NCI-H510A (cell line): ENCODE measurements around the gene GRK5.

ENCODE experiments used
- DNase-seq: peaks from one replicate; lab custom pipeline; 2025; lab: John Stamatoyannopoulos, UW

The GRK5 gene

DNA sequence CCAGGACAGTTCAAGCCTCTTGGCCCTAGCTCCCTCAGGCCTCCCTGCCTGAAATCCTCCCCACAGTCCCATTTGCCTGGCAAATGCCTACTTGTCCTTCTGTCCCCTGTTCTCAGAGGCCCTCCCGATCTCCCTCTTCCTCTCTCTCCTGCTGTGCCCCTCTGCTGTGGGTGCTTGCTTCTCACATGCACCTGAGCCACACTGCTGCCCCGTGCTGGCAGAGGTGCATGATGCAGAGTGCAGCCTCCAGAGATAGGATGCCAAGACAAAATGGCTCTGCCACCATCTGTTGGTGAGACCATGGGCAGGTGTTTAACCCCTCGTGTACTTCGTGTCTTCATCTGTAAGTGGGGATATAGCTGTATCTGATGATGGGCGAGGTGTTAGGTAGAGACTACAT is 176.8 kb downstream of the GRK5 start:
- no peak for DNase-seq

DNA sequence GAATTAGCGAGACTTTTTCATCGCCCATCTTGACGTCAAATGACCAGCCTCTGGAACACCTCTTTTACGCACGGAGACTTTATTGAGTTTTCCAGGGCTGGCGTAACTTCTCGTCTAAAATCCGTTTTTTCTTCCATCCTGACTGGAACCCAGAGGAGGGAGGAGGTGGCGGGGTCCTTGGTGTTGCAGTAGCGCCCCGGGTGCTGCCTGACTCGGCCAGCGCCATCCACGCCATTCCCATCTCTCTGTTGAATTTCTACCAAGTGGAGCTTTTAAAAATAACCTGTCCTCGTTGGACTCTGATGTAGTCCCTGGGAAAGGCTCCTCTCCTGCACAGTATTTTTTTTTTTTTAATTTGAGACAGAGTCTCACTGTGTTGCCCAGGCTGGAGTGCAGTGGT is 179.3 kb downstream of the GRK5 start:
- DNase-seq = no peak

DNA sequence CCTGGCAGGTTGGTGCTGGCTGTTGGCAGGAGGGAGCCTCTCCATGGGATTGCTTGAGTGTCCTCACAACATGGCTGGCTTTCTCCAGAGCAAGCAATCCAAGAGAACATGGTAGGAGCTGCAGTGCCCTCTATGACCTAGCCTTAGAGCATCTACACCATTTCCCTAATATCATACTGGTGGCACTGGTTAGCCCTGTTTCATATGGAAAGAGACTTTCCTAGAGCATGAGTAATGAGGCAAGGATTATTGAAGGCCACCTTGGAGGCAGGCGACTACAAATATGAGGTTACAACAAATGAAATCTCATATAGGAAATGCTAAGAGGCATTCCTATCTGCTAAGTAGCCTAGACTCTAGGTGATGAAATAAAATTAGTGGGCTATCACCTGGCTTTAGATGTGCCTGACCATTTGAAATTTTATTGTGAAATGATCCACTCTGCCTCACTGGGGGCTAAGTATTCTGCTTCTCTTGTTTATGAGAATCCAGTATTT is 181.5 kb downstream of the GRK5 start:
- DNase-seq = no peak

DNA sequence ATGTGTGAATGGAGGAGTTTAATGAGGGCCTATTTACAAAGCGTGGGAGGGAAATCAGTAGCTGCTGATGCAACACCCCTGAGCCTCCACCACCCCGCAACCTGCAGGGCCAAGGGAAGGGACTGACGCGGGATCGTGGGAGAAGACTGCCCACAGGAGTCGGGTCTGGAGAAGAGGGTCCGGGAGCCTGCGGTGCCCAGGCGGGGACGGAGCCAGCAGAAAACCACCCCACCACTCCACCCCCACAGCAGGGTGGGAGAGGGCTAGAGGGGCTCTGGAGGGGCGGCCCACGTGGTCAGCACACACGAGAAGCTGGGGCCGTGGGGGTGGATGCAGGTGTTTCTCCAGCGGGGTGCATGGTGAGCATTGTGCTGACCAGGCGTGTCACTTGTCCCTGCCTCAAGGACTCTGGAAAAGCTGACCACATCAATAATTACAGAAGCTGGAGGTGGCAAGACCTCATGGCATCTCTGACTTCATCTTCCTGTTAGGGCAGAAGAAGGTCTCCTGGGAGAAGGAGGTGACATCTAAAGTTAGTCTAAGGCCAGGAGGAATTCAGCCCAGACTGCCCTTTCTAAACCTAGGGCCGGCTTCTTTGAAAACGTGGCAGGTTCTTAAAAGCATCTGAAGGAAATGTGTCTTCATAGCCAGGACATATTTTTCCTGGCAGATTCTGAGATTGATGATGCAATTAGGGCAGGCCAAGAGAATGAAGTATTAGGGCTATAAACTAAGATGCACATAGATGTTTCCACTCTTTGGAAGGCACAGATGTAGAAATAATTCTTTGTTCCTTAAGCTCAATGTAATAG is 184.3 kb downstream of the GRK5 start:
- DNase-seq = no peak

DNA sequence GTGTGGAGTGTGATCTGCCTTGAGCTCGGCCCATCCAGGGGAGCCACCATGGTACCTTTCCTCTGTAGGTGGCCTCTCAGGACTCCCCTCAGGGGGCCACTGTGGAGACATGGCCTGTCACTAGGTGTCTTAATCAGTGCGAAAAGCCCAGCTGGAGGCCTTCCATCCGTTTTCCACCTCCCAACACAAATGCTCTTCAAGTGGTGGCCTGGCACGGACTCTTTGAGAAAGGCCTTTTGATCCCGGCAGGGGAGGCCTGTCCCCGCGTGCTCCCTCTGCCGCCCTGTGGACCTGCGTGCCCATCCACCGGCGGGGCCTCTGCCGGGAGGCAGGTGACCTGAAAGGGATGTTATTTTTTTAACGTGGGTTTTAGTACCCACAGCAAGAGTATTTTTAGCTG is 185.6 kb downstream of the GRK5 start:
- no peak for DNase-seq

DNA sequence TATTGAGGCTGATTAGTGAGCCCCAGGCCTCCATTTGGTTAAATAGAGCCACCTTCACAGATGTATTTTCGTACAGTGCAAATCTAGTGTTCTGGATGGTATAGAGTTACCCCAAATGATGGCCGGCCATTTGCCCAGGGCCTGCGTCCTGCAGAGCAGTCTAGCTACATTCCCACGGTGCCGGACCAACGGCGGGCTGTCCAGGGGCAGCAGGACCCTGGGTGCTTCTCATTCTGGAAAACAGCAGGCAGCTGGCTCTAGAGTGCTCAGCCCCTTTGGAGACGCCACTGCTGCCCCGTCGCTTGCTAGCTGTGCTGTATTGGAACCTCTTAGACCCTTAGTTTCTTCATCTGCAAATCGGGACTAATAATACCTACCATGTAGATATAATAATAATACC is 186.1 kb downstream of the GRK5 start:
- no peak for DNase-seq

DNA sequence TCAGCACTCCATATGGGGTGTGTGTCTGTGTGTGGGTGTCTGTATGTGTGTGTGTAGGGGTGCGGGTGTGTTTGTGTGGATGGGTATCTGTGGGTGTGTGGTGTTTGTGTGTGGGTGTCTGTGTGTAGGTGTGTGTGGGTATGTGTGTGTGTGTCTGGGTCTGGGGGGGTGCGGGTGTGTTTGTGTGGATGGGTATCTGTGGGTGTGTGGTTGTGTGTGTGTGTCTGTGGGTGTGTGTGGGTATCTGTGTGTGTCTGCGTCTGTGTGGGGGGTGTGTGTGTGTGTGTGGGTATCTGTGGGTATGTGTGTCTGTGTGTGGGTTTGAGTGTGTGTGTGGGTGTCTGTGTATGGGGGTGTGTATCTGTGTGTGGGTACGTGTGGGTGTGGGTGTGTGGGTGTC is 186.5 kb downstream of the GRK5 start:
- DNase-seq = no peak

DNA sequence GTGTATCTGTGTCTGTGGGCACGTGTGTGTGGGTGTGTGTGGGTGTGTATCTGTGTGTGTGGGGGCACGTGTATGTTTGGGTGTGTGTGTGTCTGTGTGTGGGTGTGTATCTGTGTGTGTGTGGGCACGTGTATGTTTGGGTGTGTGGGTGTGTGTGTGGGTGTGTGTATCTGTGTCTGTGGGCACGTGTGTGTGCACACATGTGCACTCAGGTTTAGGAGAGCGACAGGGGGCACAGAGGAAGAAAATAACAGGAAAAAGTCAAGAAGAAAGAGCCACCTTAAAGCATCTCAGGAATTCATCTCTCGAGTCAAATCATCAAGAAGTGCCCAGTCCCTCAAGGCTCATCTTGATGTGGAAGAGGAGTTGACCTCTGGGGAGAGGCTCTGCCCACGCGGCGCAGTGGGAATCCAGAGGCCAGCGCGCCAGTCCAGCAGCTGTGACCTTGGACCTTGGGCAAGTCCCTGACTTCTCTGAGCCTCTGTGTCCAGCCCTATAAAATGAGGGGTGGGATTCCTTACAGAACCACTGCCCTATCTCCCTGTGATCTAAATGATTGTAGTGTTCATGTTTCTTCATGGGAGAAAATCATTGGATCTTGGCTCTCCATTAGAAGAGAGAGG is 187.4 kb downstream of the GRK5 start:
- DNase-seq = no peak

DNA sequence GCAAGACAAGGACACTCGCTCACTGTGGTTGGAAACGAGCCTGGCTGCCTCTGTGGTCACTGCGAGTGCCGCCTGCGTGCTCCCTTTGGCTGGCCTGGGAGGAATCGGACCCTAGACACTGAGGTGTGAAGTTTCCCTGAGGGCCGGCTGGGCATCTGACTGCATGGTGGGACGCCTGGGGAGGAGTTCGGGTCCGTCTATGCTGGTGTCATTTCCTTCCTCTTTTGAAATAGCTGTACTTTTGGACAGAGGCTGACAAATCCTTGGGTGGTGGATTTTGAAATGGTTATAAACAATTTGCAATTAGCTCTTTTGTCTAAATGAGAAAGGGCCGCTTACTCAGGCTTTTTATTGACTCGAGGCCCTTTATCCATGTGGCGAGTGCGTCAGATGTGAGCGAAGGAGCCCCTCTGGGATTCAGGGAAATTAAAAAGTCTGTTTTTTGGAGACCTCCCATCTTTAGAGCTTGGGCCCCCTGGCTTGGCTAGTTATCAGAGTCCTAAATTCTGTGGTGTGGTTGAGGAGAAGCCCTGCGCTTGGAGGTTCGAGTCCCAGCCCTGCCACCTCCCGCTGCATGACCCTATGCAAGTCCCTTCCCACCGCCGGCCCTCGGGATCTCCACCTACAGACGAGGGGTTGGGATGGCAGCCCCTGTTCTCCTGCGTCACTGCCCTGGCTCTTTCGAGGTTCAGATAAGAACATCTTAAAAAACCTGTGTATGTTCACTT is 188.1 kb downstream of the GRK5 start:
- DNase-seq = no peak

DNA sequence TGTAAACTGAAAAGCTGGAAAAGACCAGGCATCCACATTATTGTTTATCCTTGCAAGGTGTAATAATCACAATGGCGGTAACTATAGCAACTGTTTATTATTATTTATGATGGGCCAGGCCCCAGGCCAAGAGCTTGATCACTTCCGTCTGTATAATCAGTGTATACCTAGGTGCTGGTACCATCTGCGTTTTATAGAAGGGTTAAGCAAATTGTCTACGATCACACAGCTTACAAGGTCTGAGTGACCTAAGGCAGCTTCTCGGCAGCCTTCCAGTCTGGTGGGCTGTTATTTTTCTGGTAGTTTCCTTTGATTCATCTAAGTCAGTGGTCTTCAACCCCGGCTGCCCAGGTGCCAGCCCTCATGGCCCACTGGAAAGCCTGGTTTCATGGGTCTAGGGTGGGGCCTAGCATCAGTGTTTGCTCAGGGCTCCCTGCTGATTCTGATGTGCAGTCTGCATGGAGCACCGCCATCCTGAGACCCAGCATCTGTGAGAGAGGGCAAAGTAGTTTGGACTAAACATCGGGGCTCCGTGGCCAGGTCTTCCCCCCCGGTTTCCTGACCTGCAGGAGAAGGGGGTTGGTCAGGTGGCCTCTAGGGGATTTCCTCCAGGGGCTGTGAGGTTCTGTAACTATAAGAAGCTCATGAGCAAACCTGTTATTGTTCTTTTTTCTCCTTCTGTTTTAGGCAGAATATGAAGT is 188.8 kb downstream of the GRK5 start:
- peak; percentile 56 for DNase-seq

DNA sequence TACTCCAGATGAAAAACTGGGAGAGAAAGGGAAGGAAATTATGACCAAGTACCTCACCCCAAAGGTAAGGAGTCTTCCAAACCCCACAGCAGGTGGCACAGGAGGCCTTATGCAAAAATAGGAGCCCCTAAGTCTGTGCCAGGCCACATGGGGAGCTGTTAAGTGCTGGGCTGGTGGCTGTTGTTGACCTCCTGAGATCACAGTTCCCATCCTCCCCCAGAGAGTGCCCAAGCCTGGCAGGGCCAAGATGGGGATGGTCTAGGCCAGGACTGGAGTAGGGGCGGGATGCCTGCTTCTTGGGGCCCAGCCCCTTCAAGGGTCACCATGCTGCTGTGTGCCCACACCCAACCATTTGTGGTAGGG is 189.3 kb downstream of the GRK5 start:
- DNase-seq = no peak

DNA sequence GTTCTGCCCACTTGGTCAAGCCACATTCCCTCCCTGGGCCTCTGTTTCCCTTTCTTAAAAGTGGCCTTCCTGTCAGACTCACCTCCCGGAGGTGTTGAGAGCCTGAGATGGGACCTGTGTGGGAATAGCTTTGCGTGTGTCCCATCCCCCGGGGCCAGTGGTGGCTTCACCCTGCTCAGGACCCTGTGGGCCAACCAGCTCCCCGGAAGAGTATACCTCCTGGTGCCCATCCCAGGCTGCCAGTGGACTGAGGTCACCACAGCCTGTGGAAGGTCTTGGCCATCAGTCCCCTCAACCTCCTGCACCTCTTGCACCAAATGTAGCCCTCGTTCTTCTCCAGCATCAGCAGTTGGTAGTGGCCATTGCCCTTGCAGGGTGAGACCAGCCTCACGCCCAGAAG is 190.0 kb downstream of the GRK5 start:
- DNase-seq = no peak

DNA sequence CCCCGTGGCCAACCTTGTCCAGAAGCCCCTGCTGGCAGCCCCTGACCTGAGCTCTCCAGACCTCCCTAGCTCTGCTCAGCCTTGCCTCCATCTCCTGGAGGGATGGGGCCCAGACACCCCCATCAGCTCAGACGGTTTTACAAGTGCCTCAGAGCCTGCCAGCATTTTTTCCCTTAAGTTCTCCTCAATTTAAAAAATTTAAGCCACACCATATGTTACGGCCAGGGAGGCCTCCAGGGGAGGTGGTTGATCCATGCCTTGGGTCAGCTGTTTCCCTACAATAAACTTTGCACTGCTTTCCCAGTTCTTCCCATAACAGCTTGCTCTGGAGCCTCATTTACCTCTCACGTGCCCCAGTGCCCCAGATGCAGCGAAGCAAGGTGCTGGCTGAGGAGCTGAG is 191.6 kb downstream of the GRK5 start:
- DNase-seq = no peak

DNA sequence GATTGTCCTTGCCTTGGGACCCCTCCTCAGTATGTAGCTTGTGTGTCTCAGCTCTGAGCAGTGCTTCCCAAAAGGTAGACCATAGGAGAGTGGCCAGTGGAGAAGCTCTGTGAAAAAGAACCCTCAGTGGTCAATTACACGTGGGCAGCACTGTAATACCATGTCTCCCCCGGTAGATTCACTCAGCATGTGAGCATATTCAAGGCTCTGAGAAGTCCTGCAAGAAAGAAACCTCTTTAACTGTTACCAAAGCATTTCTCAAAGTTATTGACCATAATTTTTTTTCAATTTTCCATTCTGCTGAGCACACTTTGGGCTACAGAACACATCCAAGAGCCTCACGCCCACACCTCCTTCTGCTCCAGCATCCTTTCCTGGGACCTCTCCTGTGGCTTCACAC is 192.1 kb downstream of the GRK5 start:
- no peak for DNase-seq

DNA sequence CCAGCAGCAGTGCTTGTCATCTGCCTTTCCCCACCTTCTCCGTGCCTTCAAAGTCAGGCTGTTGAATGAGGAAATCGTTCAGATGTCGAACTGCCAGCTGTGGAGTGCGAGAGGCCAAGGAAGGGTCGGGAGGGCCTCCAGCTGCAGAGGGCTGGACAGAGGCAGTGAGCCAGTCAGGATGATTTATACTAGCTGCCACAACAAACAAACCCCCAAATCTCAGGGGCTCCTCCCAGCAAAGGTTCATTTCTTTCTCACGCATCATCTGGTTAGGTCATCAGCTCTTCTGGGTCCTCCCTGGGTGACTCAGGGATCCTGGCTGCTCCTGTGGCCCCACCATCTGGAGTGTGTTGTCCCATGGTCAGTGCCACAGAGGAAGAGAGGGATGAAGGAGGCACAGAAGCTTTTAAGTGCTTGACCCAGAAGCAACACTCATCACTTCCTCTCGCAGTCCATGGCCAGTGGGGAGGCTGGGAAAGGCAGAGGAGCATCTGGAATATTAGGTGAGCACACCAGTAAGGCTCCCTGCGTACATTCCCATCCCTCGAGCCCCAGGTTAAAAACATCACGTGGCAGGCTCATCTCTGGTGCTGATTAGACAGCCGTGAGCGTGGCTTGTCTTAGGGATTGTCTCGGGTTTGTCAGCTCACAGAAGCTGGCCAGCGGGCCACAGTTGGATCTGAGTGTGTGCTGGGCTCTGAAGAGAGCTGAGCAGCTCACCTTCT is 194.5 kb downstream of the GRK5 start:
- DNase-seq = no peak

DNA sequence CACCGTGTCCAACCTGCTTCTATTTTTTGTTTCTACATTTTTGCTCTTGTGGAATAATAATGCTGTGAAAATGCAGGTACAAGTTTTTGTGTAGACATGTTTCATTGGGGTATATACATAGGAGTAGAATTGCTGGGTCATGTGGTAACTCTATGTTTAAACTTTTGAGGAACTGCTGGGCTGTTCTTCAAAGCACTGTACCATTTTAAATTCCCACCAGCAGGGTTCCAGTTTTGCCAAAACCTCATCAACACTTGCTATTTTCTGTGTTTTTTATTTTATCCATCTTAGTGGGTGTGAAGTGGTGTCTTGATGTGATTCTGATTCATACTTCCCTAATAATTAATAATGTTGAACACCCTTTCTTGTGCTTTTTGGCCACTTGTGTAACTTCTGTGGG is 196.6 kb downstream of the GRK5 start:
- DNase-seq = no peak

DNA sequence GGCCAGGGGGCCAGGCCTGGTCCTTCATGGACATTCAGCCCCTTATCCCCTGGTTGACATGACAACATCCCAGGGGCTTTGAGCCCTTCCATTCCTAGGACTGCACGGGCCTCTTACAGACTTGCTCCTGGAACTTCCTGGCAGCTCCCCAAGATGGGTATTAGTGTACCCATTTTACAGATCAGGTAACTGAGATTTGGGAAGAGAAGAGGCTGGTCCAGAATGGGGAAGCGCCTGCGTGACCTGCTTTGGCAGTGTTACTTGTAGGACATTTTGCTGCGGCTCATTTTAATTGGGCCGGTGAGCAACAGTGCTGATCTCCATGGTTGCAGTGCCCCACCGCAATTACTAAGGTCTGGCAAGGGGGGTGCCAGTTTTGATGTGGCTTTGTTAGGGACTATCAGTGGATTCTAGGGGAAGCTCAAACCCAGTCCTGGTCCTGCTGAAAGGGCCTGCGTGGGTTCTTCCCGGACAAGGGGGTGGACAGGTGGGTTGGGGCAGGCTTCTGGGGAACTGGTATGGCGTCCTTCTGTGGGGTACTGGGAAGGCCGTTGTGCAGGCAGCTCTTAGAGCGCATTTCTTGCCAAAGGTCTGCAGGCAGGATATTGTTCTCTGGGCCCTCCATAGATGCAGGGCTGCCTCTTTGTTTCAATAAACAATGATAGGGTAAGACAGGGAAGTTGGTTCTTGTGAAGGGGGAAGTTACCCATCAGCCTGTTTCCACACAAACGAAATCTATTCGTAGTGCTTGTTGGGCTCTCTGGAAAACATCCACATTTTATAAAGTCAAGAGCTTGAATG is 197.5 kb downstream of the GRK5 start:
- DNase-seq = no peak

DNA sequence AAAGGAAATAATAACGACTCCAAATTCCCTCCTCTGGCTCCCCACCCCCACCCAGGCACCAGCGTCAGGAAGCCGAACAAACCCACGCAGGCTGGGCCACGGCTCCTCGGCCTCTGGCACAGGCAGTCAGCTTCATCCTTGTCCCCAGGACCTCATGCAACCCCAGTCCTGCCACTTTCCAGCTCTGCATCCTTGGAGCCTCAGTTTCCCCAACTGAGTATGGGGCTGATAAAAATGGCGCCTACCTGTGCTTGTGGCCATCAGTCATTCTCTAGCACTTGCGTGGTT is 198.1 kb downstream of the GRK5 start:
- no peak for DNase-seq

DNA sequence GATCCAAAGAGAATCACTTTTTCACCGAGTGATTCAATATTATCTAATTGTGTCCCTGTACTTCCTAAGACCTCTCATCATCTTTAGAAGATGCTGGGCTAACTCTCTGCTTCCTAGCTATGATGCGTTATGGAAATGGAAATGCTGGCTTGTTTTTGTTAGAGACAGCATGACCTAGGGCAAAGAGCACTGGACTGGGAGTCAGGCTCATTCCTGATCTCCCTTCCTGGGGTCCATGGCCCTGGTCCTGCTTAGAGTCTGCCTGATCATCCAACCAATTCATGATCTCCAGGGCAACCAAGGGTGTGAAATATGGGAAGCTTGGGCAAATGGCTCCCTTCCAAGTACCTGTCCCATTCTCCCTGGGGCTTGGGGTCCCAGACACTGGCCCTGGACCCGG is 198.8 kb downstream of the GRK5 start:
- DNase-seq = no peak

DNA sequence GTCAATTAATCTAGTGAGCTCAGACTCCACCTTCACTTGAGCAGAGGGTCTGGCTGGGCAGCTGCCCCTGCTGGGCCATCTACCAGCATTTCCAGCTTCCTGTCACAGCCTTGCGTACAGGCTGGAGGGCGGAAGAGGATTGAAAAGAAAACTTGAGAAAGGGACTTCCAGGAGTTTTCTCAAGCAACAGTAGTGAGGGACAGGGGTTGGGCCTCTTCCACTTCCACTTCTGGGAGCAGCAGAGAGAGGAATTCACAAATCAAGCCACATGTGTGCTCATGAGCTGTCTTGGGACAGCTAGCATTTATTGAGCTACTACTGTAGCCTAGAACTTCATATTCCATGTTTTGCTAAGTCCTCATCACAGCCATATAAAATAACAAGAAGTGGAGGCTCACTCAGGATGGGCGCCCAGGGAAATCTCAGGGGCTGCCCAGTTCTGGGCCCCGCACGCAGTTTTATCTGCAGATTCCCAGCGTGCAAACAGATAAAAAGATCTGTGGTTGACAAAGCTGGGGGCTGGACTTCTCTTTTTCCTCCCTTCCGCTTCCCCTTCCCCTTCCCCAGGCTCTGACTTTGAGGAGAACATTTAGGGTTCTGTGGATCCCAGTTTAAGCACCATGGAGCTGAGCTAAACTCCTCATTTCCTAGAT is 199.4 kb downstream of the GRK5 start:
- DNase-seq = no peak
